GM18951 (cell line): ENCODE measurements around the gene EPB41L1.

ENCODE experiments used
- POLR2A ChIP-seq: IDR thresholded peaks from 4 replicates; pipeline ENCODE4 v1.6.1; 2011; ENCODE audit warnings: mild to moderate bottlenecking; ENCODE audit not compliant: insufficient read length, insufficient read depth; ENCODE audit errors: extremely low read depth
- in situ Hi-C: fragments of 300-500 bp; cut with MboI; formaldehyde crosslinking; loops from one replicate; pipeline ENCODE4 v1.12.0; 2022; ENCODE audit warnings: low sequenced_read_pairs, mixed read lengths, inconsistent platforms; ENCODE audit not compliant: unreplicated experiment

EPB41L1 gene

DNA sequence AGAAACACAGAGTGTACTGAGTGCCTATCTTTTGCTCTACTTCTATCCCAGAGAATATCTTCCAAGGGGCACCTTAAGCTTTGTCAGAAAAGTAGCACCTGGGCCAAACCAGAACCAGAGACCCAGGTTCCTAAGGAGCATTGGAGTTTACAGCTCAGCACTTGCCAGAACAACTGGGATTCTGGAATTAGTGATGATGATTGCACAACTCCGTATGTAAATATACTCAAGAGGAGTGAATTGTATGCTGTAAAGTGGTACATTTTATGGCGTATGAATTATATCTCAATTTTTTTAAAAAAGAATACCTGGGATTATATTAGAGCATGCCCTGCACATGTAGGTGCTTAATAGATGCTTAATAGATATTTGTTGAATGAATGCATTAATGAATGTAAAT lies 36.2 kb upstream of the EPB41L1 start:
- in situ Hi-C loops, result no loop called here
- TF ChIP-seq POLR2A, result no peak

DNA sequence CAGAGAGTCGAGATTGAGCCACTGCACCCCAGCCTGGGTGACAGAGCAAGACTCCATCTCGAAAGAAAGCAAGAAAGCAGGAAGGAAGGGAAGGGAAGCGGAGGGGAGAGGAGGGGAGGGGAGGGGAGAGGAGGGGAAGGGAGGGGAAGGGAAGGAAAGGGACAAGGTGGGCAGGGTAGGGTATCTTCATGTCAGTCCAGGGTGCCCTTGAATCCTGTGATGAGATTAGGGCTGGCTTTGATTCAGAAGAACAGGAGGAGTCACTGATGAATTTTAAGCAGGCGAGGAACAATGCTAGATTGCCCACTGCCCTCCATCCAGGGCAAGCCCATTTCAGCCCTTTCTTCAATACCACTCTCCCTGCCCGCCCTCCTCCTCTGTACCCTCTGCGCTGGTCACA lies 35.0 kb upstream of the EPB41L1 start:
- TF ChIP-seq POLR2A, result no peak
- in situ Hi-C loops, result no loop called here

- no peak for TF ChIP-seq POLR2A
- in situ Hi-C loops, result no loop called here
Observed at GRCh38 chr20:36120241-36120640, 34.3 kb upstream of the EPB41L1 start.

- in situ Hi-C loops, result no loop called here
- no peak for TF ChIP-seq POLR2A
Observed at GRCh38 chr20:36120991-36121390, 33.5 kb upstream of the EPB41L1 start.

- no peak for TF ChIP-seq POLR2A
- in situ Hi-C loops, result no loop called here
Observed at GRCh38 chr20:36121981-36122930, 32.3 kb upstream of the EPB41L1 start.

DNA sequence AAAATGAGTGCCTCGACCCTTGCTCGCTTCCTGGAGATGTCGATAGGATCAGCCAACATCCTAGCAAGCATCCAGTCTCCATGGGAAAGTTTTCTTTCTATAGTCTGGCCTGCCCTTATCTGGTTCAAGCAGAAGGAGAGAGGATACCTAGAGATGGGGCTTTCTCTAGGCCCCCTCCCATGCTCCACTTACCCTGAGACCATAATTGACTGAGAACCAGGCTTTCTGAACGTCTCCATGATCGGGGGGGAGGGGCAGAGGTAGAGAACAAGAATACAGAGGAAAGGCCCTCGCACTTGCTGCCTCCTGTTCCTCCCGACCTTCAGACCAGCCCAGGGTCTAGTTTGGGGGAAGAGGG lies 31.6 kb upstream of the EPB41L1 start:
- TF ChIP-seq POLR2A, result no peak
- in situ Hi-C loops, result no loop called here

GRCh38 chr20:36125097-36125496 lies 29.4 kb upstream of the EPB41L1 start:
- in situ Hi-C loops, result no loop called here
- TF ChIP-seq POLR2A, result no peak

GRCh38 chr20:36126836-36127527 lies 27.6 kb upstream of the EPB41L1 start:
- no peak for TF ChIP-seq POLR2A
- in situ Hi-C loops, result no loop called here

DNA sequence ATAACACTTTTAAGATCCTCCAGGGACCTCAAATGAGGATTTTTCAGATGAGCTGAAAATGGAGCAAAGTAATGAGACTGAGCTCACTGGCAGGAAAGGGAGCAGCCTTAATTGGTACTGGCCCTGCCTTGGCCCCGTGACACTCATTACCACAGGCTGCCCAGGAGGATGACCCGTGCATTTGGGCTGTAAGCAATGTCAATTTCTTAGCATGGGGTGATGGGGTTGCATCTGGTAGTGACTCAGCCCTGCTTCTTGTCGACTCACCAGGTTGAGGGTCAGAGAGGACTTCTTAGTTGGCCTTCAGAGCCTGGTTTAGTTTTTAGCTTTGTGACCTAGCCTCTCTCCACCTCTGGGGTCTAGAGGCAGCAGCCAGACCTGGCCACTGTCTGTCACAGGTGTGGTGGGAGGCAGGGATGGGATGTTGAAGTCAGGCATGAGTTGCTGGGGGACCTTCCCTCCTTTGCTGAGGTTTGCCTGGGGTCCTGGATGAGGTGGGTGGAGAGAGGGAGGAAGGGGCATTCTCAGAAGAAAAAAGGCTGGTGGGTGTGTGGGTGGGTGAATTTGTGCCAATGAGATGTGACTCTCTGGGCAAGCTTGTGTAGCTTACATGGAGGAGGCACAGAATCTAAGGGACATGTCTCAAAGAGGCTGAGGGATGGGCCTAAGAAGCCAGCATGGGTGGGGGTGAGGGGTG lies 25.9 kb upstream of the EPB41L1 start:
- in situ Hi-C loops, result no loop called here
- TF ChIP-seq POLR2A, result no peak

DNA sequence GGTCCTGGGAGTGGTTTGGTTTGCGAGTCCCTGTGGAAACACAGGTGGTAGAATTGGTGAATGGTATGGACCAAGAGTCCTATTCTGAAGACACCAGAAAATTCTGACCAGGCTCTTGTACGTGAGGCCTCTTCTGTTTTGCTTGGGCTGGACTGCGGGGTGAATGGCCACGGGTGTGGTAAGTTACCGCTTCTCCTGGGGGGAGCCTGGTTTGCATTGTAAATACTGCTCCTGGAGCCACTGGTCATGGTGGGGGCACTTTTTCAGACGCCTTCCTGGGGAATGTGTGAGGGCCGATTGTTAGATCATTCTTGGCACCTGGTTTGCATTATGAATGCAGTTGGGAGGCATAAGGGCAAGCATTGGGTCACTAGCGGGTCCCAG lies 25.4 kb upstream of the EPB41L1 start:
- in situ Hi-C loops, result no loop called here

DNA sequence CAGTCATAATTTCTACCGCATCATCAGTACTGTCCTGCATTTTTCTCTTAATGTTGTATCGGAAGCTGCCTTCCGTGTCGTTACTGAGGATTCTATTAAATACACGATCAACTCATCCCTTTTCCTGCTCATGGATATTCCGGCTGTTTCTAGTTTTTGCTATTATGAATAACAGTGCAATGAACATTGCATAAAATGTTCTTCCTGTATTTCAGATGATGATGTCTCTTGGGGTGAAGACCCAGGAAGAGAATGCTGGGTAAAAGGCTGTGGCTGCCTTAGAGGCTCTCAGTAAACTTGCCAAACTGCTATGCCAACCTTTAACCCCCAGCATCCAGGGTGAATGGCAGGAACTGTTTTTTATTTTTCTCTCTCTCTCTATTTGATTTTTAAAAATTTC lies 24.1 kb upstream of the EPB41L1 start:
- in situ Hi-C loops, result no loop called here
- TF ChIP-seq POLR2A, result no peak

More for the DNA sequence above, 25.4 kb upstream of the EPB41L1 start:
- no peak for TF ChIP-seq POLR2A

- no peak for TF ChIP-seq POLR2A
- in situ Hi-C loops, result no loop called here
Observed at GRCh38 chr20:36132802-36133211, 21.7 kb upstream of the EPB41L1 start.

- TF ChIP-seq POLR2A, result no peak
- in situ Hi-C loops, result no loop called here
Observed at GRCh38 chr20:36133821-36134220, 20.7 kb upstream of the EPB41L1 start.

GRCh38 chr20:36135159-36135558 lies 19.4 kb upstream of the EPB41L1 start:
- no peak for TF ChIP-seq POLR2A
- in situ Hi-C loops, result loop anchor here (5.0 kb wide), 1 partner anchor 138 kb away; no protein-coding TSS in a partner anchor

DNA sequence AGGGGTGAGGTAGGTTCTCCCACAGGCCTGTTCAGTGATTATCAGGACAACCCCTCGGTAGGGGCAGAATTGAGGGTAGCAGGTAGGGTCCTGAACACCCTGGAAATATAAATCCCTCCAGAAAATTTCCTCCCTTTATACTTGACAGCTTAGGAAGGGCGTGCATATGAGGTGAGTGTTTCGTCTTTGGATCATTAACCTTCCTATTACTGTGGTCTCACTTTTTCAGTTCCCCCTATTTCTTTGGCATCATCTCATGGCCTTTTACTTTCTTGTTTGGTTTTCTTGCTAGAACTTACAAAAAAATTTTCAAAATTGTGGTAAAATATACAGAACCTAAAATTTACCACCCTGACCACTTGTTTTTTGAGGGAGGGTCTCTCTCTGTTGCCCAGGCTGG lies 18.7 kb upstream of the EPB41L1 start:
- in situ Hi-C loops, result loop anchor here (5.0 kb wide), 1 partner anchor 139 kb away; no protein-coding TSS in a partner anchor

GRCh38 chr20:36137313-36137712 lies 17.2 kb upstream of the EPB41L1 start:
- in situ Hi-C loops, result loop anchor here (5.0 kb wide), 1 partner anchor 140 kb away; no protein-coding TSS in a partner anchor

More for the DNA sequence above, 18.7 kb upstream of the EPB41L1 start:
- TF ChIP-seq POLR2A, result no peak
